Measurements from ENCODE around the gene ADGRF5.

The ADGRF5 gene

GRCh38 chr6:46930331-46930730, 8.6 kb upstream of the ADGRF5 start:
- DNase-seq (ENCODE audit: low spot score): no peak

- no peak for DNase-seq (ENCODE audit: low spot score)
These were observed 5.3 kb upstream of the ADGRF5 start for GRCh38 chr6:46927066-46927465.

DNA sequence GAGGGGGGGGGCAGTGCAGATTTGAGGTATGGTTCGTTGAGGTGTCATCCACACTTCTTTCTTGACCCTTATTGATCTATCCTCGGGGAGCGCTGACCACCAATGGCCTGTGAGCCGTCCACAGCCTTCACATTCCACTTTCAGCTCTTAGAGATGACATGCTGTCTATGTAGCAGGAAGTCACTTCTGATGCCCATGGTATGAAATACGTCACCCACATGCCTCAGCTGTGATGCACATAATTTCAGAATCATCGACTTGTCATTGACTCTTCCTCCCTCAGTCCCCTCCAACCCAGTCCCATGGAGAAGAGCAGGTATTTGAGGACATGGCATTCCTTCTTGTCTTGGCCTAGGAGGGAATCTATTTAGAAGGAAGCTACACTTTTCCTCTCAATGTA, 4.7 kb upstream of the ADGRF5 start:
- no peak for DNase-seq (ENCODE audit: low spot score)

- no peak for DNase-seq (ENCODE audit: low spot score)
These were observed 4.0 kb upstream of the ADGRF5 start for GRCh38 chr6:46925563-46926253.

DNA sequence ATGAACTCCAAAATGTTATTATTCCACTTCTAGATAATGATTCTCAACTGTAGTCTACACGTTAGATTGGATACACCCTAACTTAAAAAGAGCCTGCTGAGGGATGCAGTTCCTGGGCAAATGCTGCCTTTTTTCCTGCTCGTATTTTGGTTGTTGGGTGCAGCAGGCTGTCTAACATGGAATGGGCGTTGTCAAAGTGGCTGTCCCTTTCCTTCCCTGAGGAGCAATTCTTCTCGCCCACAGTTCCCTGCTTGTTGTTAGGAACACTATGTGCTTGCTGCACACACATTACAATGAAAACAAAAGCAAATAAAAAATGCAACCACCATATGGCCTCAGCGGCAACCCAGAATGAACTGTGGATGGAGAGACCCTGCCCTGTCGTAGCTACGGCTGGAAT, 1.7 kb upstream of the ADGRF5 start:
- DNase-seq (ENCODE audit: low spot score): no peak

GRCh38 chr6:46921059-46921458, 679 bp downstream of the ADGRF5 start:
- no peak for DNase-seq (ENCODE audit: low spot score)

DNA sequence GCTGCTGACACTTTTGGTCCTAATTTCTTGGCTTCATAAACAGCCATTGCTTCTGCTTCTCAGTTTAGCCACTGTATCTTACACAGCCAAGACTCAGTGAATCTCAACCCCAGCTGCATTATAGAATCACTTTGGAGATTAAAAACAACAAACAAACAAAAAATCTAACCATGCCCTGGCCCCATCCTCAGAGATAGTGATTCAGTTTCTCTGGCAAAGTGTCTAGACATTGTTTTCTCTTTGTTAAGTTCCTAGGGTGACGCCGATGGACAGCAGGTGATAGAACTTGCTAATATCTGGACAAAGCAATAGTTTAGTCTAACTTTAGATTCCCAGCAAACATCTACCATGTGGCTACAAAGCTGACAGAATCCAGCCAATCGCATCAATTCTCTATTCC, 2.9 kb downstream of the ADGRF5 start:
- no peak for DNase-seq (ENCODE audit: low spot score)

GRCh38 chr6:46917002-46917545, 4.7 kb downstream of the ADGRF5 start:
- DNase-seq (ENCODE audit: low spot score): no peak

DNA sequence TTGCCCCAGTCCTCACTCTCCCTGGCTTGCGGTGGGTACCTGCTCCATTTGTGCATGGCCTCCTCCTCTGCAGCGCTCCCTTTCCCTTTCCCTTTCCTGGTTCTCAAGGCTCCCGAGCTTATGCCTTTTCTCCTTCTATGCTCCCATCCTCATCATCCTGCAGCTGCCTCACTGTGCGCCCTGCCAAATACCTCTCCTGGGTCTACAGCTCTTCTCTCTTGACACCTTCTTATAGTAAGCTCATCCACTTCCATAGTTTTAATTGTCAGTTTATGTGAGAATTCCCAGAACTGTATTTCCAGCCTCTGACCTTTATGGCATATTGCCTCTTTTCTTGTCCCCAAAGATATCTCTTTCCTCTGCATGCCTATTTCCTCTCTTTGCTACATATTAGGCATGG, 5.9 kb downstream of the ADGRF5 start:
- no peak for DNase-seq (ENCODE audit: low spot score)

- DNase-seq (ENCODE audit: low spot score): no peak
These were observed 6.4 kb downstream of the ADGRF5 start for GRCh38 chr6:46915380-46915779.

- no peak for DNase-seq (ENCODE audit: low spot score)
These were observed 7.4 kb downstream of the ADGRF5 start for GRCh38 chr6:46914279-46914810.

GRCh38 chr6:46909371-46909770, 12.4 kb downstream of the ADGRF5 start:
- DNase-seq (ENCODE audit: low spot score): no peak

- no peak for DNase-seq (ENCODE audit: low spot score)
These were observed 15.0 kb downstream of the ADGRF5 start for GRCh38 chr6:46906776-46907175.

DNA sequence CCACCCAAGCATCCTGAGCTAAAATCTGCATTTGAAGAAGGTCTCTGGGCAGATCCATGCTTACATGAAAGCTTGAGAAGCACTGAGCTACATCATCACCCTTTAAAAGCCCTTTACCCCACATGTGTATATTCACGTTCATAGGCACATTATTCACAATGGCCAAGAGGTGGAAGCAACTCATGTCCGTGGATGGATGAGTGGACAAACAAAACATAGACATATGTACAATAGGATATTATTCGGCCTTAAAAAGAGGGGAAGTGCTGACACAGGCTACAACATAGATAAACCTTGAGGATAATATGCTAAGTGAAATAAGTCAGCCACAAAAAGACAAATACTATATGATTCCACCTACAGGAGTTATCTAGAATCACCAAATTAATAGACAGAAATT, 17.6 kb downstream of the ADGRF5 start:
- DNase-seq (ENCODE audit: low spot score): no peak

DNA sequence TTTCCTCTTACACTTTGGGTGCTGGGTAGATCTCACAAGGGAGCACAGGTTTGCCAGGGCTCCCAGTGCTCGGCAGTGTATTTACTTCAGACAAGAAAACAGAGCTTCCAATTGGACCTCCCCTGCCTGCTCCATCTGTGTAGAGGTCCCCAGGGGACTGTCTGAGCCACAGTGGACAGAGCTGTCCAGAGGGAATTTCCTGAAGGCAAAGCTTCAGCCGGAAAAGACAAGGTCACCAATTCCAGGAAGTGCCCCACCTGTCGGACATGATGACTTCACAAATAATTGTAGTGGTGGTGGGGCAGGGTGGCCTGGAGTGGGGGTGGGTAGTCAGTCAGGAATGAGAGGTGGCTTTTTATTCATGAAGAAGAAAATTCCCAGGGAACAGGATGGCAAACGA, 18.6 kb downstream of the ADGRF5 start:
- no peak for DNase-seq (ENCODE audit: low spot score)

GRCh38 chr6:46901882-46902314, 19.8 kb downstream of the ADGRF5 start:
- no peak for DNase-seq (ENCODE audit: low spot score)

DNA sequence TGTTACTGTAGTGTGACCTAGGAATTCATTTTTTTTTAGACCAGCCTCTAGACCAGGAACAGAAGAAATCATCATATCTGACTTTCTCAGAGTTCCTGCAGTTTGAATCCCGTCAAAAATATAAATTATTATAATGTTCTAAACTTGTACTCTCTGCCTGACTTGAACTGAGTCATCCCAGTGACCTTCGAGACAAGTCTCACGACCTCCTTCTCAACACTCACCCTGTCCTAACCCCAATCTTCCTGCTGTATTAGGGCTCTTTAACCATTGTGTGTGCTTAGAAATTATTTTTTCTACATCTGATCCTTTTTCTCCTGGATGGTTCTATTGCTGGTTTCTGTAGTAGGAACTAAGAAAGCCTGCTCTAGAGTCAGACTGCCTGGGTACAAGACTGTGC, 21.5 kb downstream of the ADGRF5 start:
- no peak for DNase-seq (ENCODE audit: low spot score)

- DNase-seq (ENCODE audit: low spot score): no peak
These were observed 22.1 kb downstream of the ADGRF5 start for GRCh38 chr6:46899659-46900058.

- DNase-seq (ENCODE audit: low spot score): no peak
These were observed 23.7 kb downstream of the ADGRF5 start for GRCh38 chr6:46898006-46898405.

DNA sequence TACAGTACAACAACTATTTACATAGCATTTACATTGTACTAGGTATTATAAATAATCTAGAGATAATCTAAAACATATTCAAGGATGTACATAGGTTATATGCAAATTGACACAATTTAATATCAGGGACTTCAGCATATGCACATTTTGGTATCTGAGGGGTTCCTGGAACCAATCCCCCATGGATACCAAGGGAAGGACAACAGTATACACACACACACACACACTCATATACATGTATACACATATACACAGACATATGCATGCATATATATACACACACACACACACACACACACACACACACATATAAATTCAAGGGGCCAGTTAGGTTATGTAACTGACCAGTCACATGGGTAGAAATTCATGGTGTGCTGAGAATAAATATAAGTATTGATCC, 24.9 kb downstream of the ADGRF5 start:
- no peak for DNase-seq (ENCODE audit: low spot score)

GRCh38 chr6:46895930-46896329, 25.8 kb downstream of the ADGRF5 start:
- DNase-seq (ENCODE audit: low spot score): no peak

DNA sequence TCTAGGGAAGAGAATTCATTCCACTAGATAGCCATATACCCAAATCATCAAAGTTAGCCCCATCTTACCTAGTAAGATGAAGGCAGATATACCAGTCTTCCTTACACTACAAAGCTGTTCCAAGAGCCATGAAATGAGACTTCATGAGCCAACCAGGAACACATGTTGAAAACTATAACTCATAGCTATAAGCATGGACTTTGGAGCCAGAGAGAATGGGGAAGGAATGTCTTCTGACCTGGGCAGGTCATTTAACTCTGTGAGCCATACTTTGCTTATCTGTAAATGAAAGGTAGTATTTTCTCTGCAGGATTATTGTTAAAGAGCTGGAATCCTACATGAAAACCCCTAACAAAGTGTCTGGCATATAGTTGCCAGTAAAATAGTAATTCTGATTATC, 27.3 kb downstream of the ADGRF5 start:
- no peak for DNase-seq (ENCODE audit: low spot score)

- DNase-seq (ENCODE audit: low spot score): no peak
These were observed 28.1 kb downstream of the ADGRF5 start for GRCh38 chr6:46893648-46894047.

DNA sequence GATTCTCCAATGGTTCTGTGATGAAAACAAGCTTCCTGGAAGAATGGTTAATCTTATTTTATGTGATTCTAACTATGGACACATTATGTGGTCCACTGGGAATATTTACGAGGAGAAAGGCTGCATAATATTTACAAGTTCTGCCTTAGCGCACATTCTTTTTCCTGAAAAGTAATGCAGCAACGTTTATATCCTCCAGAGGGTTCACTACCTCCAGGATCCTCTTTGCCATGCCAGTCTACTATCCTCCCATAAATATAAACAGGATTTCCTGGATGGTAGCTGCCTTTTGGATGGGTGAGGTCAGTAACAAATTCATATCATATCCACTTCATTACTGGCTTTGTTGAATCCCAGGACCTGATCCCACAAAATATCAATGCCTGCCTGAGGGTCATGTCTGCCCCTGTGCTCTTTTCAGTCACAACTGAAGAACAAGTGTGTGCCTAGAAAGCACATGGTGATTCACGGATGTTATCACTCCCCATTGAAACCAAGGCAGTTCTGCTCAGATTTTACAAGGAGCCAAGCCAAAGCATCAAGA, 30.4 kb downstream of the ADGRF5 start:
- no peak for DNase-seq (ENCODE audit: low spot score)
